IPS-20b (cell line): ENCODE results near the gene RGS19.
"Not testable (repeated sequence)": the region's sequence is repeated elsewhere in the genome, so short reads cannot be mapped to it uniquely, and the experiment has no call there.

Experiments
- H3K27ac ChIP-seq: one replicate; pipeline ENCODE4 v1.5.1; 2013; ENCODE audit warnings: low read length
- H3K27me3 ChIP-seq: 2 replicates; pipeline ENCODE4 v1.6.1; 2013; ENCODE audit warnings: mild to moderate bottlenecking, low read length, inconsistent platforms; ENCODE audit not compliant: insufficient read depth
- H3K36me3 ChIP-seq: 2 replicates; pipeline ENCODE4 v1.6.1; 2013; ENCODE audit warnings: low read depth, mild to moderate bottlenecking, inconsistent platforms, low read length, moderate library complexity; ENCODE audit not compliant: insufficient read depth
- H3K4me1 ChIP-seq: 2 replicates; pipeline ENCODE4 v1.6.1; 2013; ENCODE audit warnings: mild to moderate bottlenecking, control low read depth, inconsistent platforms, low read length, moderate library complexity; ENCODE audit not compliant: insufficient read depth
- H3K4me3 ChIP-seq: 2 replicates; pipeline ENCODE4 v1.5.1; 2013; ENCODE audit warnings: mild to moderate bottlenecking, low read length, inconsistent platforms
- H3K9ac ChIP-seq: 2 replicates; pipeline ENCODE4 v1.6.1; 2013; ENCODE audit warnings: low read depth, mild to moderate bottlenecking, inconsistent platforms, low read length, moderate library complexity
- H3K9me3 ChIP-seq: 2 replicates; pipeline ENCODE4 v1.6.1; 2013; ENCODE audit warnings: mild to moderate bottlenecking, low read depth, low read length, inconsistent platforms; ENCODE audit not compliant: insufficient read depth

Gene RGS19

GRCh38 chr20:64079273-64080012, at the start of gene RGS19:
TSS of gene RGS19 (minus strand) at chr20:64079518. CDS start at chr20:64076886, 2,632 bp downstream.
- Histone ChIP-seq H3K9ac (peak within 1 kb of the TSS; percentile 65), H3K4me1 (peaks cover 9% of the 10 kb centered on the region), H3K27ac (no peak within 1 kb of the TSS)

GRCh38 chr20:64123517-64123916, 44.2 kb upstream of the RGS19 start:
- H3K4me3 ChIP-seq, H3K27me3 ChIP-seq, H3K4me1 ChIP-seq, H3K9ac ChIP-seq, H3K36me3 ChIP-seq, H3K27ac ChIP-seq, H3K9me3 ChIP-seq: not testable (repeated sequence)

More at GRCh38 chr20:64079273-64080012, at the start of gene RGS19:
- H3K9me3 ChIP-seq: no peaks in the 10 kb centered on the region
- H3K27me3 ChIP-seq: peaks cover 43% of the 10 kb centered on the region
- peak within 1 kb of the TSS; percentile 73 for H3K4me3 ChIP-seq
- no peaks in the 10 kb centered on the region for H3K36me3 ChIP-seq

- not testable (repeated sequence) for H3K27ac ChIP-seq, H3K9ac ChIP-seq, H3K4me1 ChIP-seq, H3K4me3 ChIP-seq, H3K9me3 ChIP-seq, H3K27me3 ChIP-seq, H3K36me3 ChIP-seq
Measured at GRCh38 chr20:64122927-64123326, 43.6 kb upstream of the RGS19 start.

- H3K36me3 ChIP-seq: no peaks in the 10 kb centered on the region
- no peak overlapping the region for H3K9ac ChIP-seq
- no peaks in the 10 kb centered on the region for H3K4me1 ChIP-seq
- H3K27me3 ChIP-seq: no peaks in the 10 kb centered on the region
- no peaks in the 10 kb centered on the region; the same call in 1 of the 2 replicates for H3K9me3 ChIP-seq
- H3K4me3 ChIP-seq: no peak overlapping the region
- H3K27ac ChIP-seq: no peak overlapping the region
Measured at GRCh38 chr20:64121586-64121985, 42.3 kb upstream of the RGS19 start.

- Histone ChIP-seq H3K4me3 (no peak overlapping the region), H3K36me3 (no peaks in the 10 kb centered on the region), H3K4me1 (no peaks in the 10 kb centered on the region), H3K27ac (no peak overlapping the region), H3K9ac (no peak overlapping the region), H3K27me3 (no peaks in the 10 kb centered on the region), H3K9me3 (no peaks in the 10 kb centered on the region)
Measured at GRCh38 chr20:64119681-64120341, 40.5 kb upstream of the RGS19 start.

GRCh38 chr20:64119301-64119680, 40.0 kb upstream of the RGS19 start:
- no peaks in the 10 kb centered on the region for H3K4me1 ChIP-seq
- H3K4me3 ChIP-seq: no peak overlapping the region
- H3K36me3 ChIP-seq: no peaks in the 10 kb centered on the region
- H3K9me3 ChIP-seq: no peaks in the 10 kb centered on the region
- H3K27me3 ChIP-seq: no peaks in the 10 kb centered on the region
- no peak overlapping the region for H3K9ac ChIP-seq
- H3K27ac ChIP-seq: no peak overlapping the region

GRCh38 chr20:64117432-64117777, 38.1 kb upstream of the RGS19 start:
- H3K9ac ChIP-seq, H3K36me3 ChIP-seq, H3K4me1 ChIP-seq, H3K4me3 ChIP-seq, H3K27me3 ChIP-seq, H3K9me3 ChIP-seq, H3K27ac ChIP-seq: not testable (repeated sequence)

GRCh38 chr20:64116541-64117431, 37.5 kb upstream of the RGS19 start:
- Histone ChIP-seq H3K9ac (no peak overlapping the region), H3K27ac (no peak overlapping the region), H3K4me1 (no peaks in the 10 kb centered on the region), H3K9me3 (no peaks in the 10 kb centered on the region), H3K4me3 (no peak overlapping the region), H3K36me3 (no peaks in the 10 kb centered on the region), H3K27me3 (no peaks in the 10 kb centered on the region)

- Histone ChIP-seq H3K9me3 (no peaks in the 10 kb centered on the region), H3K9ac (no peak overlapping the region), H3K4me1 (no peaks in the 10 kb centered on the region), H3K36me3 (no peaks in the 10 kb centered on the region), H3K27ac (no peak overlapping the region), H3K27me3 (no peaks in the 10 kb centered on the region), H3K4me3 (no peak overlapping the region)
Measured at GRCh38 chr20:64116016-64116415, 36.7 kb upstream of the RGS19 start.

GRCh38 chr20:64115171-64115911, 36.0 kb upstream of the RGS19 start:
- no peak overlapping the region for H3K9ac ChIP-seq
- H3K27ac ChIP-seq: no peak overlapping the region
- H3K4me1 ChIP-seq: no peaks in the 10 kb centered on the region
- no peaks in the 10 kb centered on the region for H3K36me3 ChIP-seq
- no peaks in the 10 kb centered on the region for H3K9me3 ChIP-seq
- no peak overlapping the region for H3K4me3 ChIP-seq
- no peaks in the 10 kb centered on the region for H3K27me3 ChIP-seq

GRCh38 chr20:64114356-64114971, 35.1 kb upstream of the RGS19 start:
- H3K9ac ChIP-seq: no peak overlapping the region
- H3K27me3 ChIP-seq: no peaks in the 10 kb centered on the region
- no peak overlapping the region for H3K4me3 ChIP-seq
- no peaks in the 10 kb centered on the region for H3K9me3 ChIP-seq
- no peak overlapping the region for H3K27ac ChIP-seq
- H3K4me1 ChIP-seq: no peaks in the 10 kb centered on the region
- no peaks in the 10 kb centered on the region for H3K36me3 ChIP-seq
